ENCODE measurements around the gene TTYH1. TPM values are rescaled to one million over a fixed set of nuclear protein-coding genes. Genes with fewer than 3 reads are reported as not detected.

TTYH1 gene
- total and polyA plus RNA-seq, 2 experiments from 2014 or later: 7.0 to 11.0 TPM

DNA sequence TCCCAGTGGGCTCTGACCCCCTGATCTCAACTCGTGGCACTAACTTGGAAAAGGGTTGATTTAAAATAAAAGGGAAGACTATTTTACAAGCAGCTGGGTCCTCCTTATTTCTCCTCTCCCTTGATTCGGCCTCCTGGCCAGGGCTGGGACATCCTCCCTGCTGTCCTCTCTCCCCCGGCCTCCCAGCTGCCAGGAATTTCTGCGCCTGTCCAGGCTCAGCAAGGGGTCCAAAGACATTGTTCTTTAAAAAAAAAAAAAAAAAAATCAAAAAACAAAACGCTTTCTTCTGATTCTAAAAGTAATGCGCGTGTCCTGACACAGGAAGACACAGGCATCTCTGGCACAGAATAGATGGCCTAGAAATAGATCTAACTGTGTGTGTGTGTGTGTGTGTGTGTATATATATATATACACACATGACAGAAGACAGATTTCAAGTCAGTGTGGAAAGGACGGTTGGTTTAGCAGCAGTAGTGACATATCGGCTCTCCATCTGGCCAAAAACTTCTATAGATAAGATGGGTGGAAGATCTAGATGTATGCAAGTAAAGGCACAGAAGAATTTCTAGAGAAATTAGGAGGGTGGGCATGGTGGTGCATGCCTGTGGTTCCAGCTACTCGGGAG is 21.5 kb downstream of the TTYH1 start:
- no peak for TF ChIP-seq EZH2 (IDR thresholded peaks at IDR 0.05; ENCODE audit: borderline replicate concordance)
- TF ChIP-seq, protein P1, sequence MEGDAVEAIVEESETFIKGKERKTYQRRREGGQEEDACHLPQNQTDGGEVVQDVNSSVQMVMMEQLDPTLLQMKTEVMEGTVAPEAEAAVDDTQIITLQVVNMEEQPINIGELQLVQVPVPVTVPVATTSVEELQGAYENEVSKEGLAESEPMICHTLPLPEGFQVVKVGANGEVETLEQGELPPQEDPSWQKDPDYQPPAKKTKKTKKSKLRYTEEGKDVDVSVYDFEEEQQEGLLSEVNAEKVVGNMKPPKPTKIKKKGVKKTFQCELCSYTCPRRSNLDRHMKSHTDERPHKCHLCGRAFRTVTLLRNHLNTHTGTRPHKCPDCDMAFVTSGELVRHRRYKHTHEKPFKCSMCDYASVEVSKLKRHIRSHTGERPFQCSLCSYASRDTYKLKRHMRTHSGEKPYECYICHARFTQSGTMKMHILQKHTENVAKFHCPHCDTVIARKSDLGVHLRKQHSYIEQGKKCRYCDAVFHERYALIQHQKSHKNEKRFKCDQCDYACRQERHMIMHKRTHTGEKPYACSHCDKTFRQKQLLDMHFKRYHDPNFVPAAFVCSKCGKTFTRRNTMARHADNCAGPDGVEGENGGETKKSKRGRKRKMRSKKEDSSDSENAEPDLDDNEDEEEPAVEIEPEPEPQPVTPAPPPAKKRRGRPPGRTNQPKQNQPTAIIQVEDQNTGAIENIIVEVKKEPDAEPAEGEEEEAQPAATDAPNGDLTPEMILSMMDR (IDR thresholded peaks at IDR 0.05; ENCODE audit: poor library complexity): no peak
- Histone ChIP-seq H3K79me2 (peaks cover 17% of the 10 kb centered on the region), H4K20me1 (ENCODE audit: insufficient read depth, poor library complexity, severe bottlenecking) (peaks cover 18% of the 10 kb centered on the region), H3K4me2 (no peak overlapping the region), H3K27ac (no peak overlapping the region), H3K27me3 (no peaks in the 10 kb centered on the region), H3K36me3 (replicated peaks; ENCODE audit: insufficient read depth, low read depth) (no peaks in the 10 kb centered on the region), H2AFZ (no peak overlapping the region), H3K9me2 (replicated peaks; ENCODE audit: insufficient read depth) (no peaks in the 10 kb centered on the region), H3K4me1 (ENCODE audit: insufficient read depth) (no peaks in the 10 kb centered on the region), H3K9me3 (ENCODE audit: low read depth) (no peaks in the 10 kb centered on the region), H3K4me3 (no peak overlapping the region)
- 93% methylated on average over 10 of the region's 10 CpGs for WGBS (ENCODE audit: low lambda C conversion rate, missing lambda C conversion rate)
- DNase-seq (ENCODE audit: low spot score): no peak

DNA sequence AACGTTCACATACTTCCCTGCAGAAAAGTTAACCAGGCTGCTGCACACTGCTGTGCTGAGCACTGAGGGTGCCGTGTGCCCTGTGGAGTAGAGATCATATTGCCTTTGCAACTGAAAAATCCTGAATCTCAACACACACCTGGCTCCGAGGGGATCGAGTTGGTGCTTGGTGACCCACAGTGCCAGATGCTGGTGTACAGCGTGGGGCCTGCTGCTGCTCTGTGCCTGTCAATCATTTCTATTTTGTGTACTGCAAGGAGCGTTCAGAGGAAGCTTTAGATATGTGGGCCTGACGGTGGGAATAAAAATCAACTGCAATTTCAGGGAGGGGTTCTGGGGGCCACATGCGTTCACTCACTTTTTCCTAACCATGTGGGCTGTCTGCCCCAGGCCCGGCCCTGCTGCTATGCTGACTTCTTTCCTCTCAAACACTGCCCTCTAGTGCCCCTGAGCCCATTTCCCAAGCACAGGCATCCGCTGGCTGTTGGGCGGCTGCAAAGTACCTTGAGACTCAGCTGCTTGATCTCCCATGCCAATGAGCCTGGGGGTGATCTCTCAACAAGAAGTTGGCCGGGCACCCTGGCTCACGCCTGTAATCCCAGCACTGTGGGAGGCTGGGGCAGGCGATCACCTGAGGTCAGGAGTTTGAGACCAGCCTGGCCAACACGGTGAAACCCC is 24.0 kb downstream of the TTYH1 start:
- peak; percentile 68 for DNase-seq (ENCODE audit: low spot score)
- 73% methylated on average over 15 of the region's 15 CpGs for WGBS (ENCODE audit: low lambda C conversion rate, missing lambda C conversion rate)
- peaks cover 34% of the 10 kb centered on the region for H3K79me2 ChIP-seq
- H3K4me2 ChIP-seq: no peak overlapping the region
- no peaks in the 10 kb centered on the region for H3K9me2 ChIP-seq (replicated peaks; ENCODE audit: insufficient read depth)
- no peaks in the 10 kb centered on the region for H3K9me3 ChIP-seq (ENCODE audit: low read depth)
- no peak overlapping the region for H2AFZ ChIP-seq
- H3K27me3 ChIP-seq: no peaks in the 10 kb centered on the region
- H3K27ac ChIP-seq: no peak overlapping the region
- no peak overlapping the region for H3K4me3 ChIP-seq
- H3K4me1 ChIP-seq (ENCODE audit: insufficient read depth): no peaks in the 10 kb centered on the region
- H4K20me1 ChIP-seq (ENCODE audit: insufficient read depth, poor library complexity, severe bottlenecking): peaks cover 18% of the 10 kb centered on the region
- TF ChIP-seq, protein P1 (IDR thresholded peaks at IDR 0.05; ENCODE audit: poor library complexity): peak; percentile 48
- no peak for TF ChIP-seq EZH2 (IDR thresholded peaks at IDR 0.05; ENCODE audit: borderline replicate concordance)
- no peaks in the 10 kb centered on the region for H3K36me3 ChIP-seq (replicated peaks; ENCODE audit: insufficient read depth, low read depth)

DNA sequence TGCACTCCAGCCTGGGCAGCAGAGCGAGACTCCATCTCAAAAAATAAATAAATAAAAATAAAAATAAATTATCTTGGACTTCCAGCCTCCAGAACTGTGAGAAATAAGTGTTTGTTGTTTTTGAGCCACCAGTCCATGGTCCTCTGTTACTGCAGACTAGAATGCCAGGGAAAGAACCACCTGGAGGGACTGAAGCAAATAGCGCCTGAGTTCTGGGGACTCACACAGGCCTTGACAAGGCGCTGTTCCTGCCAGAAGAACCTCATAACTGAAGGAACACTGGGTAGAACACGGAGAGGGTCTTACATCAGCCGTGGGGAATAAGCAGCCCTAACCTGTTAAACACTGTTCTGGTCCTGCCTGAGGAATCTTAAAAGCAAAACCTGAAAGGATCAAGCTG is 25.4 kb downstream of the TTYH1 start:
- Histone ChIP-seq H3K9me3 (ENCODE audit: low read depth) (no peaks in the 10 kb centered on the region), H3K9me2 (replicated peaks; ENCODE audit: insufficient read depth) (no peaks in the 10 kb centered on the region), H3K27ac (no peak overlapping the region), H4K20me1 (ENCODE audit: insufficient read depth, poor library complexity, severe bottlenecking) (peaks cover 18% of the 10 kb centered on the region), H3K4me3 (no peak overlapping the region), H3K4me1 (ENCODE audit: insufficient read depth) (no peaks in the 10 kb centered on the region), H2AFZ (no peak overlapping the region), H3K27me3 (no peaks in the 10 kb centered on the region), H3K4me2 (no peak overlapping the region), H3K36me3 (replicated peaks; ENCODE audit: insufficient read depth, low read depth) (no peaks in the 10 kb centered on the region), H3K79me2 (peaks cover 34% of the 10 kb centered on the region)
- no peak for DNase-seq (ENCODE audit: low spot score)
- WGBS (ENCODE audit: low lambda C conversion rate, missing lambda C conversion rate): 94% methylated on average over 5 of the region's 5 CpGs
- no peak for TF ChIP-seq EZH2phosphoT487 (IDR thresholded peaks at IDR 0.05; ENCODE audit: low read depth, severe bottlenecking, unreplicated experiment)
- TF ChIP-seq, protein P1 (IDR thresholded peaks at IDR 0.05; ENCODE audit: poor library complexity): no peak
- TF ChIP-seq EZH2 (IDR thresholded peaks at IDR 0.05; ENCODE audit: borderline replicate concordance): no peak

All from hepatocyte (in vitro differentiated cells).